PFSK-1 (cell line): ENCODE data around the gene HOATZ.

Source experiments
- FOXP2 ChIP-seq: optimal IDR thresholded peaks from 2 replicates; pipeline ENCODE3; 2011; ENCODE audit warnings: borderline replicate concordance, control low read depth, inconsistent platforms; ENCODE audit not compliant: insufficient read depth; ENCODE audit errors: extremely low read length, extremely low read depth
- POLR2AphosphoS5 ChIP-seq: IDR thresholded peaks from 2 replicates; pipeline ENCODE4 v1.6.1; 2012; ENCODE audit warnings: low read depth, mild to moderate bottlenecking, control low read depth, low read length, moderate library complexity
- REST ChIP-seq, 2 experiments: IDR thresholded peaks; 2 replicates each; pipeline versions ENCODE4 v1.6.1 to v1.8.0; 2011 to 2012; ENCODE audit warnings: low read depth in 2 of 2, low read length in 2 of 2, control low read depth in 1 of 2, inconsistent platforms in 1 of 2, mild to moderate bottlenecking in 1 of 2, moderate library complexity in 1 of 2; ENCODE audit not compliant: insufficient read depth in 1 of 2
- SIN3A ChIP-seq: IDR thresholded peaks from 2 replicates; pipeline ENCODE4 v1.6.1; 2012; ENCODE audit warnings: mild to moderate bottlenecking, low read length, moderate library complexity, borderline replicate concordance; ENCODE audit not compliant: insufficient read depth
- TAF1 ChIP-seq: IDR thresholded peaks from 2 replicates; pipeline ENCODE4 v1.6.1; 2012; ENCODE audit warnings: low read length, control low read depth, borderline replicate concordance; ENCODE audit not compliant: insufficient read depth

The HOATZ gene

GRCh38 chr11:111502611-111503010 lies 12.0 kb upstream of the HOATZ start:
- TF ChIP-seq TAF1 (no peak), SIN3A (no peak), POLR2AphosphoS5 (no peak), REST (IDR thresholded peaks at IDR 0.05; ENCODE audit: insufficient read depth in 1 of 2, low read depth in 2 of 2, low read length in 2 of 2) (no peak)

GRCh38 chr11:111510311-111510710 lies 4.3 kb upstream of the HOATZ start:
- TF ChIP-seq SIN3A = no peak
- TF ChIP-seq TAF1 = no peak
- TF ChIP-seq FOXP2 = no peak
- no peak for TF ChIP-seq REST (IDR thresholded peaks at IDR 0.05; ENCODE audit: insufficient read depth in 1 of 2, low read depth in 2 of 2, low read length in 2 of 2)
- no peak for TF ChIP-seq POLR2AphosphoS5

GRCh38 chr11:111512296-111513239 lies 2.0 kb upstream of the HOATZ start, which contains the start of gene BTG4:
Gene BTG4 (minus strand): TSS chr11:111512386. CDS start chr11:111498776, 13,610 bp downstream.
- TF ChIP-seq FOXP2 (no peak), REST (IDR thresholded peaks at IDR 0.05; ENCODE audit: insufficient read depth in 1 of 2, low read depth in 2 of 2, low read length in 2 of 2) (no peak), TAF1 (no peak), SIN3A (no peak), POLR2AphosphoS5 (no peak)

GRCh38 chr11:111513240-111513605 lies 1.4 kb upstream of the HOATZ start:
- TF ChIP-seq TAF1 (no peak), FOXP2 (no peak), POLR2AphosphoS5 (no peak), SIN3A (no peak), REST (IDR thresholded peaks at IDR 0.05; ENCODE audit: insufficient read depth in 1 of 2, low read depth in 2 of 2, low read length in 2 of 2) (no peak)
